Fibroblast of villous mesenchyme (primary cell): ENCODE results near the gene IPO11. TPM values are rescaled to one million over a fixed set of nuclear protein-coding genes. Genes with fewer than 3 reads are reported as not detected.
A peak's percentile ranks its signal among the peaks of the same experiment; 100 is the strongest.

Source experiments
- DNase-seq: peaks from one replicate; pipeline ENCODE4 v3.0.0-alpha.2; 2010; ENCODE audit warnings: low read depth
- H3K4me3 ChIP-seq: 2 replicates; pipeline ENCODE4 v1.5.1; 2011; ENCODE audit warnings: low read depth, mild to moderate bottlenecking, low read length
- CTCF ChIP-seq: IDR thresholded peaks from 2 replicates; pipeline ENCODE4 v1.5.1; 2012; ENCODE audit warnings: low read depth, mild to moderate bottlenecking, low read length; ENCODE audit not compliant: insufficient read depth
- total RNA-seq: library from RNA; depleted of rRNA; stranded (reverse); fragments of >200 nt; gene quantifications from 2 replicates; pipeline ENCODE4 v1.2.3, GENCODE V29; 2012

Gene IPO11
- total RNA-seq, 1 donor: 34.5 TPM

GRCh38 chr5:62488531-62488930 lies 76.0 kb downstream of the IPO11 start:
- TF ChIP-seq CTCF: no peak
- no peak for DNase-seq
- no peak overlapping the region for H3K4me3 ChIP-seq

- DNase-seq: peak; percentile 60
- TF ChIP-seq CTCF: no peak
- no peak overlapping the region for H3K4me3 ChIP-seq
Observed at GRCh38 chr5:62489471-62489870, 76.9 kb downstream of the IPO11 start.

GRCh38 chr5:62494772-62495171 lies 82.2 kb downstream of the IPO11 start:
- TF ChIP-seq CTCF: no peak
- no peak for DNase-seq
- no peak overlapping the region for H3K4me3 ChIP-seq

- no peak for DNase-seq
- H3K4me3 ChIP-seq: no peak overlapping the region
- TF ChIP-seq CTCF: no peak
Observed at GRCh38 chr5:62496876-62497275, 84.3 kb downstream of the IPO11 start.

GRCh38 chr5:62498961-62499360 lies 86.4 kb downstream of the IPO11 start:
- no peak for TF ChIP-seq CTCF
- DNase-seq: no peak
- no peak overlapping the region for H3K4me3 ChIP-seq

GRCh38 chr5:62499756-62500155 lies 87.2 kb downstream of the IPO11 start:
- DNase-seq: no peak
- no peak for TF ChIP-seq CTCF
- H3K4me3 ChIP-seq: no peak overlapping the region

- no peak for TF ChIP-seq CTCF
- no peak for DNase-seq
- no peak overlapping the region for H3K4me3 ChIP-seq
Observed at GRCh38 chr5:62502456-62503101, 90.0 kb downstream of the IPO11 start.
